Pons (tissue), 1 donor: ENCODE data around the gene PTGES3L.
"Not testable (repeated sequence)": the region's sequence is repeated elsewhere in the genome, so short reads cannot be mapped to it uniquely, and the experiment has no call there.

Source experiments
- DNase-seq: peaks from one replicate; pipeline ENCODE4 v3.0.0-alpha.2; 2016; ENCODE audit warnings: low spot score

The PTGES3L gene

GRCh38 chr17:42919522-42920077, 60.3 kb downstream of the PTGES3L start:
- not testable (repeated sequence) for DNase-seq

- DNase-seq: no peak
These were observed 60.9 kb downstream of the PTGES3L start for GRCh38 chr17:42918902-42919521.
